Measurements from ENCODE around the gene TSN. TPM values are rescaled to one million over a fixed set of nuclear protein-coding genes. Genes with fewer than 3 reads are reported as not detected.
"Not testable (repeated sequence)": the region's sequence is repeated elsewhere in the genome, so short reads cannot be mapped to it uniquely, and the experiment has no call there.

TSN gene
- total and polyA plus RNA-seq, 8 donors: 11.0 to 63.5 (median 19.5) TPM

GRCh38 chr2:121727950-121728349 is 27.5 kb upstream of the TSN start:
- Histone ChIP-seq H3K9me3 (no peaks in the 10 kb centered on the region), H3K4me1 (no peaks in the 10 kb centered on the region), H3K4me3 (no peak overlapping the region), H3K27me3 (no peaks in the 10 kb centered on the region), H3K36me3 (peaks cover 46 to 77% (median 76%) of the 10 kb centered on the region in 4 donors), H3K27ac (no peak overlapping the region)
- TF ChIP-seq POLR2A (IDR thresholded peaks at IDR 0.05): no peak
- TF ChIP-seq CTCF (IDR thresholded peaks at IDR 0.05): no peak
- TF ChIP-seq POLR2AphosphoS5 (IDR thresholded peaks at IDR 0.05): no peak
- TF ChIP-seq EP300 (IDR thresholded peaks at IDR 0.05): no peak
- intact Hi-C loops (cut with DNase I; ENCODE audit: low total_unique reads): no loop called here
- DNase-seq: no peak

- Histone ChIP-seq H3K27ac (no peak overlapping the region), H3K27me3 (no peaks in the 10 kb centered on the region), H3K4me3 (no peak overlapping the region), H3K36me3 (peaks cover 52 to 88% (median 87%) of the 10 kb centered on the region in 4 donors), H3K4me1 (peaks cover 0 to 24% (median 14%) of the 10 kb centered on the region in 4 donors), H3K9me3 (no peaks in the 10 kb centered on the region)
- DNase-seq: no peak
- TF ChIP-seq POLR2A (IDR thresholded peaks at IDR 0.05) (no peak), CTCF (IDR thresholded peaks at IDR 0.05) (no peak), POLR2AphosphoS5 (IDR thresholded peaks at IDR 0.05) (no peak)
- 80 to 97% (median 91%) methylated on average over 6 of the region's 6 CpGs for WGBS, 5 donors
- intact Hi-C loops (cut with DNase I; ENCODE audit: low total_unique reads): no loop called here
These were observed 24.1 kb upstream of the TSN start for GRCh38 chr2:121731366-121731765.

GRCh38 chr2:121734544-121734943 is 20.9 kb upstream of the TSN start:
- H3K27ac ChIP-seq; H3K9me3 ChIP-seq; DNase-seq; H3K27me3 ChIP-seq; intact Hi-C loops (cut with DNase I; ENCODE audit: low total_unique reads): not testable (repeated sequence)
- Histone ChIP-seq H3K4me3 (peak overlapping the region in 1 of 4 donors; percentile 94), H3K36me3 (peaks cover 36 to 57% (median 56%) of the 10 kb centered on the region in 4 donors), H3K4me1 (peaks cover 0 to 31% (median 19%) of the 10 kb centered on the region in 4 donors)
- WGBS, 5 donors: 88 to 98% (median 93%) methylated on average over 11 of the region's 11 CpGs

- H3K36me3 ChIP-seq: peaks cover 25 to 46% (median 45%) of the 10 kb centered on the region in 4 donors
- 11 to 18% (median 14%) methylated on average over 10 of the region's 10 CpGs for WGBS, 5 donors
- intact Hi-C loops (cut with DNase I; ENCODE audit: low total_unique reads): no loop called here
- no peaks in the 10 kb centered on the region for H3K27me3 ChIP-seq
- TF ChIP-seq POLR2AphosphoS5 (IDR thresholded peaks at IDR 0.05) (no peak), POLR2A (IDR thresholded peaks at IDR 0.05) (no peak), CTCF (IDR thresholded peaks at IDR 0.05) (no peak), EP300 (IDR thresholded peaks at IDR 0.05) (no peak)
- H3K9me3 ChIP-seq: no peaks in the 10 kb centered on the region
- peak in 1 of 2 donors; percentile 45 for DNase-seq
- peak overlapping the region in 4 of 5 donors; percentile 78 to 90 (median 86) for H3K27ac ChIP-seq
- peaks cover 0 to 31% (median 19%) of the 10 kb centered on the region in 4 donors for H3K4me1 ChIP-seq
- peak overlapping the region; percentile 63 to 97 (median 84) for H3K4me3 ChIP-seq
These were observed 19.9 kb upstream of the TSN start for GRCh38 chr2:121735518-121736074.

GRCh38 chr2:121736140-121736461 is 19.4 kb upstream of the TSN start:
- peak overlapping the region; percentile 59 to 90 (median 84) for H3K27ac ChIP-seq
- H3K27me3 ChIP-seq: no peaks in the 10 kb centered on the region
- TF ChIP-seq POLR2A (IDR thresholded peaks at IDR 0.05) (no peak), CTCF (IDR thresholded peaks at IDR 0.05) (no peak), EP300 (IDR thresholded peaks at IDR 0.05) (no peak), POLR2AphosphoS5 (IDR thresholded peaks at IDR 0.05) (no peak)
- no peak for DNase-seq
- H3K36me3 ChIP-seq: peaks cover 20 to 41% (median 40%) of the 10 kb centered on the region in 4 donors
- no peaks in the 10 kb centered on the region for H3K9me3 ChIP-seq
- 0 to 1% (median 1%) methylated on average over 8 of the region's 8 CpGs for whole genome bisulfite sequencing, 5 donors
- H3K4me3 ChIP-seq: peak overlapping the region; percentile 63 to 97 (median 84)
- peaks cover 0 to 31% (median 19%) of the 10 kb centered on the region in 4 donors for H3K4me1 ChIP-seq
- intact Hi-C loops (cut with DNase I; ENCODE audit: low total_unique reads): no loop called here

All from stomach (tissue), 9 donors.